H1 (cell line): ENCODE results near the gene HES4. TPM values are rescaled to one million over a fixed set of nuclear protein-coding genes. Genes with fewer than 3 reads are reported as not detected.
A peak's percentile ranks its signal among the peaks of the same experiment; 100 is the strongest.

Source experiments
- CTCF ChIA-PET: fragments of 300-600 bp; sonication (Branson Sonifier 250); formaldehyde crosslinking; loops from one replicate; lab custom pipeline; 2021; ENCODE audit not compliant: partially characterized antibody; lab: Charles Lee
- POLR2A ChIA-PET: fragments of 300-600 bp; sonication (Branson Sonifier 250); formaldehyde crosslinking; loops from one replicate; lab custom pipeline; 2021; ENCODE audit warnings: inconsistent platforms; ENCODE audit not compliant: partially characterized antibody; lab: Charles Lee
- DNase-seq, 2 experiments: peaks; one replicate each; pipeline versions ENCODE4 v3.0.0 to v3.0.0-alpha.2; 2010 to 2022; ENCODE audit warnings: low spot score in 2 of 2, low read depth in 1 of 2, mixed read lengths in 1 of 2
- FAIRE-seq: peaks from 2 replicates; lab custom pipeline; 2011; peaks lifted over from hg19 to GRCh38; lab: Jason Lieb, UNC
- H2AFZ ChIP-seq: 2 replicates; pipeline ENCODE4 v1.8.1; 2012; ENCODE audit warnings: low read length, inconsistent platforms
- H2AK5ac ChIP-seq: 2 replicates; pipeline ENCODE4 v1.6.1; 2013; ENCODE audit warnings: low read depth, low read length
- H2BK120ac ChIP-seq: replicated peaks from 2 replicates; pipeline ENCODE3; 2013; ENCODE audit warnings: low read depth, low read length, inconsistent platforms
- H2BK12ac ChIP-seq: 2 replicates; pipeline ENCODE4 v1.6.1; 2013; ENCODE audit warnings: low read depth, low read length
- H2BK15ac ChIP-seq: 2 replicates; pipeline ENCODE4 v1.6.1; 2013; ENCODE audit warnings: low read length
- H2BK20ac ChIP-seq: 2 replicates; pipeline ENCODE4 v1.6.1; 2013; ENCODE audit warnings: low read length
- H2BK5ac ChIP-seq: 2 replicates; pipeline ENCODE4 v1.6.1; 2013; ENCODE audit warnings: low read depth, low read length
- H3K14ac ChIP-seq: 2 replicates; pipeline ENCODE4 v1.6.1; 2013; ENCODE audit warnings: inconsistent platforms; ENCODE audit not compliant: insufficient read length
- H3K18ac ChIP-seq: 2 replicates; pipeline ENCODE4 v1.6.1; 2013; ENCODE audit warnings: low read length; ENCODE audit errors: extremely low read depth
- H3K23ac ChIP-seq: 2 replicates; pipeline ENCODE4 v1.6.1; 2013; ENCODE audit warnings: inconsistent platforms; ENCODE audit not compliant: insufficient read length
- H3K23me2 ChIP-seq: 2 replicates; pipeline ENCODE4 v1.6.1; 2013; ENCODE audit warnings: low read depth, low read length
- H3K27ac ChIP-seq: 2 replicates; pipeline ENCODE4 v1.6.1; 2011; ENCODE audit warnings: low read depth, low read length, inconsistent platforms
- H3K27me3 ChIP-seq, 4 experiments: replicated peaks in 1 of 4; 1 replicate in 1 of 4; 2 replicates in 3 of 4; pipeline versions ENCODE4 v1.6.1 to v1.8.1; 2011 to 2013; ENCODE audit warnings: low read length in 3 of 4, mild to moderate bottlenecking in 3 of 4, inconsistent platforms in 2 of 4, mixed read lengths in 2 of 4, moderate library complexity in 1 of 4; ENCODE audit not compliant: control insufficient read depth in 3 of 4, insufficient read depth in 3 of 4; ENCODE audit errors: extremely low read depth in 1 of 4
- H3K36me3 ChIP-seq, 4 experiments: 2 replicates each; pipeline versions ENCODE4 v1.6.1 to v1.8.1; 2011 to 2013; ENCODE audit warnings: mild to moderate bottlenecking in 4 of 4, low read length in 3 of 4, moderate library complexity in 2 of 4, control low read depth in 1 of 4, inconsistent platforms in 1 of 4; ENCODE audit not compliant: insufficient read depth in 4 of 4, control insufficient read depth in 2 of 4
- H3K4ac ChIP-seq: replicated peaks from 2 replicates; pipeline ENCODE3; 2013; ENCODE audit warnings: low read length, low read depth, mixed read lengths, inconsistent platforms; ENCODE audit not compliant: insufficient read length
- H3K4me1 ChIP-seq, 4 experiments: replicated peaks in 1 of 4; 1 replicate in 1 of 4; 2 replicates in 3 of 4; pipeline versions ENCODE4 v1.6.1 to v1.8.1; 2011 to 2013; ENCODE audit warnings: low read length in 3 of 4, inconsistent platforms in 2 of 4, mixed read lengths in 1 of 4; ENCODE audit not compliant: insufficient read depth in 4 of 4, control insufficient read depth in 3 of 4
- H3K4me2 ChIP-seq, 2 experiments: 2 replicates each; pipeline versions ENCODE4 v1.6.1 to v1.8.1; 2011 to 2013; ENCODE audit warnings: low read depth in 2 of 2, low read length in 2 of 2, control low read depth in 1 of 2, inconsistent platforms in 1 of 2, mild to moderate bottlenecking in 1 of 2; ENCODE audit not compliant: insufficient read depth in 1 of 2
- H3K4me3 ChIP-seq, 4 experiments: fragments of 200-600, 300-600 bp in 1 of 4; sonication (generic), shearing (Covaris generic), sonication (Bioruptor Twin) in 1 of 4; 2 replicates each; pipeline versions ENCODE4 v1.5.1 to v1.8.1; 2011 to 2016; ENCODE audit warnings: low read length in 4 of 4, low read depth in 3 of 4, control low read depth in 2 of 4, inconsistent platforms in 2 of 4, mild to moderate bottlenecking in 2 of 4, mixed read lengths in 1 of 4, moderate library complexity in 1 of 4; ENCODE audit not compliant: insufficient read depth in 2 of 4; ENCODE audit errors: extremely low read depth in 1 of 4
- H3K56ac ChIP-seq: replicated peaks from 2 replicates; pipeline ENCODE3; 2013; ENCODE audit warnings: low read depth, mild to moderate bottlenecking, mixed read lengths, low read length, inconsistent platforms; ENCODE audit not compliant: insufficient read length
- H3K79me1 ChIP-seq: 2 replicates; pipeline ENCODE4 v1.6.1; 2013; ENCODE audit warnings: low read depth, low read length, control low read depth
- H3K79me2 ChIP-seq, 2 experiments: 2 replicates each; pipeline versions ENCODE4 v1.6.1 to v1.8.1; 2012 to 2013; ENCODE audit warnings: low read length in 2 of 2, mild to moderate bottlenecking in 2 of 2, inconsistent platforms in 1 of 2; ENCODE audit not compliant: insufficient read depth in 2 of 2, control insufficient read depth in 1 of 2
- H3K9ac ChIP-seq, 4 experiments: replicated peaks in 1 of 4; 1 replicate in 1 of 4; 2 replicates in 3 of 4; pipeline versions ENCODE4 v1.6.1 to v1.8.1; 2011 to 2013; ENCODE audit warnings: low read depth in 3 of 4, low read length in 3 of 4, control low read depth in 2 of 4, mild to moderate bottlenecking in 2 of 4, moderate library complexity in 2 of 4, inconsistent platforms in 1 of 4; ENCODE audit errors: extremely low read depth in 1 of 4
- H3K9me3 ChIP-seq, 2 experiments: 2 replicates each; pipeline versions ENCODE4 v1.6.1 to v1.8.1; 2012 to 2013; ENCODE audit warnings: mild to moderate bottlenecking in 2 of 2, moderate library complexity in 2 of 2, control low read depth in 1 of 2, inconsistent platforms in 1 of 2, low read depth in 1 of 2, low read length in 1 of 2, mixed read lengths in 1 of 2; ENCODE audit not compliant: insufficient read depth in 2 of 2
- H4K20me1 ChIP-seq, 2 experiments: replicated peaks in 1 of 2; 2 replicates each; pipeline versions ENCODE3 to v1.8.1; 2011 to 2013; ENCODE audit warnings: inconsistent platforms in 2 of 2, low read length in 2 of 2, mild to moderate bottlenecking in 1 of 2; ENCODE audit not compliant: insufficient read depth in 2 of 2, control insufficient read depth in 1 of 2
- H4K5ac ChIP-seq: 2 replicates; pipeline ENCODE4 v1.6.1; 2013; ENCODE audit warnings: low read length, low read depth, mixed read lengths, inconsistent platforms; ENCODE audit not compliant: insufficient read length
- H4K8ac ChIP-seq: 2 replicates; pipeline ENCODE4 v1.8.0; 2013; ENCODE audit warnings: mild to moderate bottlenecking, moderate library complexity, low read length, inconsistent platforms; ENCODE audit not compliant: insufficient read depth; ENCODE audit errors: extremely low read depth
- H4K91ac ChIP-seq: replicated peaks from 2 replicates; pipeline ENCODE3; 2013; ENCODE audit warnings: low read length, mixed read lengths, inconsistent platforms; ENCODE audit not compliant: insufficient read length
- ASH2L ChIP-seq: fragments of 200-600, 300-600 bp; sonication (generic); IDR thresholded peaks from one replicate; pipeline ENCODE4 v1.7.1; 2017; ENCODE audit warnings: low read length
- KDM1A ChIP-seq: fragments of 200-600, 300-600 bp; sonication (generic); IDR thresholded peaks from 2 replicates; pipeline ENCODE4 v1.7.1; 2016; ENCODE audit warnings: mild to moderate bottlenecking, low read length, borderline replicate concordance
- RBBP5 ChIP-seq: IDR thresholded peaks from 2 replicates; pipeline ENCODE4 v1.7.1; 2012; ENCODE audit warnings: low read depth, mild to moderate bottlenecking, inconsistent platforms, low read length, moderate library complexity, borderline replicate concordance
- WGBS, 2 experiments: shearing (Covaris generic) in 1 of 2; methylation state at CpG; one replicate each; pipeline versions ENCODE4 v1.1.6 to v1.1.7; 2013 to 2015; ENCODE audit warnings: low lambda C conversion rate in 2 of 2, mixed read lengths in 2 of 2, inconsistent platforms in 1 of 2, low coverage in 1 of 2, missing lambda C conversion rate in 1 of 2; ENCODE audit not compliant: insufficient replicate concordance in 2 of 2, insufficient coverage in 1 of 2, insufficient read length in 1 of 2; ENCODE audit errors: extremely low coverage in 1 of 2, missing lambda C conversion rate in 1 of 2; 5-methylcytosine and 5-hydroxymethylcytosine counted together
- polyA plus RNA-seq, 7 experiments: library from polyadenylated mRNA; depleted of rRNA in 3 of 7; stranded (reverse) in 5 of 7; unstranded in 2 of 7; fragments of >200 nt in 5 of 7; fragments of 200-250 nt in 2 of 7; gene quantifications; 1 replicate in 5 of 7; 2 replicates in 1 of 7; 4 replicates in 1 of 7; pipeline versions ENCODE4 v1.2.1 to v1.2.3, GENCODE V29; 2011 to 2013; ENCODE audit warnings: missing spikeins in 2 of 7, mixed read lengths in 2 of 7
- total RNA-seq: library from RNA; stranded (reverse); fragmentation: NEBNext Ultra II Directional; extraction: Animal tissue kit (Norgen Biotek cat#: 25700); gene quantifications from 2 replicates; pipeline ENCODE4 v1.2.1, GENCODE V29; 2021

The HES4 gene
- total and polyA plus RNA-seq, 2 of the 8 experiments (the other 6 are each of a cell fraction or from before 2014, with no cell fraction given) = 2.8 to 3.5 TPM

DNA sequence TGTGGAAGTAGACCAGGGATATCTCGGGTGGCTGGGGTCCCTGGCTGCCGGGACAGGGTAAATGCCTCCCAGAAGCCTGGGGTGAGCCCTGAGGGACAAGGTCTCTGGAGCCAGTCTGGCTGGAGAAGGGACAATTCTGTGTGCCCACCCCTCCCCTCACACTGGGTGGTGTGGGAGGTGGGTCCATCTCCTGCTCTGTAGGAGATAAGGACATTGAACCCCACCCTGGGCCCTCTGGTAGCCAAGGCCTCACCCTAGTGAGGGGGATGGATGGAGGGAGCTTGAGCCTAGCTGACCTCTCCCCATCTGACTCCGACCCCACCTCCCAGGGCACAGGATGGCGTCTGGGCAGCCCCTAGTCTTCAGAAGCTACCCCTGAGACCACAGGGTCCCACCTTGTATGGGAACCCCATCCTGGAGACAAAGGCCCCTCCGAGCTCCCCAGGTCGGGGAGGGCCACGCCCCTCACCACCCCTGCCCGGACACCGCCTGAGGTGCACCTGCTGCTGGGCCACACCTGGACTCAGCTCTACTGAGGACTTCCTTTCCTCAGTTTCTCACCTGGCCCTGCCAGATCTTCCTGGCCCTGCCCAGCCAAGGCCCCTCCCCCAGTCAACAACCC lies 24.4 kb upstream of the HES4 start:
- ChIA-PET POLR2A (interaction anchor here (1.0 to 14.9 kb wide), 14 partner anchors 8 to 207 kb away, joined by 3 to 245 read pairs (median 6); partner anchors contain the start of genes HES4, ISG15 and SDF4), CTCF (interaction anchor here (0.8 to 4.2 kb wide), 6 partner anchors 8 to 80 kb away, joined by 3 to 20 read pairs (median 8); partner anchors contain the start of gene ISG15)
- H4K20me1 ChIP-seq = peaks cover 6 to 19% of the 10 kb centered on the region in 2 experiments
- FAIRE-seq (no peak), DNase-seq (no peak)
- peak overlapping the region; percentile 98 for H2BK20ac ChIP-seq
- H2AK5ac ChIP-seq = peak overlapping the region; percentile 99
- peak overlapping the region; percentile 99 for H2BK12ac ChIP-seq
- H3K4me1 ChIP-seq = peaks cover 2 to 57% (median 38%) of the 10 kb centered on the region in 4 experiments
- H3K4ac ChIP-seq = peak overlapping the region; percentile 63
- no peak overlapping the region for H2AFZ ChIP-seq
- H3K27me3 ChIP-seq = no peaks in the 10 kb centered on the region
- H3K4me3 ChIP-seq = no peak overlapping the region
- no peak overlapping the region for H3K23ac ChIP-seq
- H3K79me2 ChIP-seq = peaks cover 0 to 13% of the 10 kb centered on the region in 2 experiments; a peak in 1 of 4 replicates
- 67% methylated on average over 8 of the region's 9 CpGs; no CpG with 5 or more reads in 1 of the 2 experiments for WGBS, 2 experiments
- H3K9ac ChIP-seq = no peak overlapping the region
- peak overlapping the region; percentile 88; the same call in 1 of the 2 replicates for H2BK15ac ChIP-seq
- 0 out of 2 replicates have a peak overlapping the region, but pooled peaks have one; percentile 82 for H4K8ac ChIP-seq
- H3K56ac ChIP-seq = no peak overlapping the region
- peaks cover 8% of the 10 kb centered on the region; the same call in 1 of the 2 replicates for H3K23me2 ChIP-seq
- H3K36me3 ChIP-seq = peaks cover 0 to 24% (median 5%) of the 10 kb centered on the region in 4 experiments; a peak in 4 of 8 replicates
- H3K79me1 ChIP-seq = peaks cover 16% of the 10 kb centered on the region
- peak overlapping the region; percentile 96; the same call in 1 of the 2 replicates for H2BK5ac ChIP-seq
- H3K14ac ChIP-seq = no peak overlapping the region
- H3K9me3 ChIP-seq = no peaks in the 10 kb centered on the region
- no peak overlapping the region for H2BK120ac ChIP-seq
- H3K18ac ChIP-seq = peak overlapping the region; percentile 99
- peak overlapping the region; percentile 20; the same call in 1 of the 2 replicates for H3K27ac ChIP-seq
- peak overlapping the region; percentile 13 to 23; a peak in 2 of 4 replicates for H3K4me2 ChIP-seq
- peak overlapping the region; percentile 53 for H4K5ac ChIP-seq
- peak overlapping the region; percentile 98 for H4K91ac ChIP-seq
- TF ChIP-seq ASH2L = peak; percentile 32
- TF ChIP-seq KDM1A = no peak
- no peak for TF ChIP-seq RBBP5
